ENCODE results near the gene RSAD1.
A peak's percentile ranks its signal among the peaks of the same experiment; 100 is the strongest.

RSAD1 gene
- total RNA-seq = 66.2 reads per million, percentile 74 among the genes with 10 or more reads in this experiment

- DNase-seq = peak; percentile 76
Measured at GRCh38 chr17:50478391-50479381, at the start of gene RSAD1. RSAD1 (plus strand) TSS chr17:50478860; CDS start chr17:50478885, 25 bp downstream.

- no peak for DNase-seq
Measured at GRCh38 chr17:50429793-50430192, 48.9 kb upstream of the RSAD1 start.

- DNase-seq = no peak
Measured at GRCh38 chr17:50430821-50431618, 47.6 kb upstream of the RSAD1 start.

GRCh38 chr17:50432125-50432762 is 46.4 kb upstream of the RSAD1 start:
- no peak for DNase-seq

- DNase-seq = no peak
Measured at GRCh38 chr17:50437409-50437808, 41.3 kb upstream of the RSAD1 start.

GRCh38 chr17:50439008-50439407 is 39.7 kb upstream of the RSAD1 start:
- no peak for DNase-seq

- DNase-seq = no peak
Measured at GRCh38 chr17:50440172-50440837, 38.4 kb upstream of the RSAD1 start.

- no peak for DNase-seq
Measured at GRCh38 chr17:50440838-50441829, 37.5 kb upstream of the RSAD1 start.

- no peak for DNase-seq
Measured at GRCh38 chr17:50443505-50443974, 35.1 kb upstream of the RSAD1 start.

- no peak for DNase-seq
Measured at GRCh38 chr17:50444841-50445715, 33.6 kb upstream of the RSAD1 start.

GRCh38 chr17:50445730-50446325 is 32.8 kb upstream of the RSAD1 start:
- DNase-seq = no peak

GRCh38 chr17:50447870-50448595 is 30.6 kb upstream of the RSAD1 start:
- DNase-seq = no peak

- DNase-seq = no peak
Measured at GRCh38 chr17:50448643-50449042, 30.0 kb upstream of the RSAD1 start.

GRCh38 chr17:50451943-50452629 is 26.6 kb upstream of the RSAD1 start:
- no peak for DNase-seq

- DNase-seq = no peak
Measured at GRCh38 chr17:50452630-50453300, 25.9 kb upstream of the RSAD1 start.

GRCh38 chr17:50453901-50454300 is 24.8 kb upstream of the RSAD1 start:
- DNase-seq = no peak

- no peak for DNase-seq
Measured at GRCh38 chr17:50457621-50458020, 21.0 kb upstream of the RSAD1 start.

- no peak for DNase-seq
Measured at GRCh38 chr17:50458270-50458669, 20.4 kb upstream of the RSAD1 start.

Data from effector CD4-positive, alpha-beta T cell (primary cell).